ENCODE measurements around the gene ESRP2.

DNA sequence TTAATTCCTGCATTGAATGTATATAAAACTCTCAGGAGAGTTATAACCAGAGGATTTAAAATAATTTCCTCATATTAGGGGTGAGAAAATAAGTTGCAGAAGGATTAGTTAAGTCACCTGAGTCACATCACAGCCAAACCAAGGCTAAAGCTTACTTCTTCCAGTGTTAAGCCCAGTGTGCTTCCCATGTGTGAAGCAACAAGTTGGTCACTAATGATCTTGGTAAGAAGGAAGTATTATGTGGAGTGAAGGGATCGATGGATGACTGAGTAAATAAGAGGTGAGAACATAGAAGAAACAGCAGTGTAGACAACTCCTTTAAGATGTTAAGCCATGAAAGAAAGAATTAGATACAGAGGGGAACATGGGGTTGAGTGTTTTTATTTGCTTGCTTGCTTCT is 20.6 kb downstream of the ESRP2 start:
- TF ChIP-seq, protein P1, sequence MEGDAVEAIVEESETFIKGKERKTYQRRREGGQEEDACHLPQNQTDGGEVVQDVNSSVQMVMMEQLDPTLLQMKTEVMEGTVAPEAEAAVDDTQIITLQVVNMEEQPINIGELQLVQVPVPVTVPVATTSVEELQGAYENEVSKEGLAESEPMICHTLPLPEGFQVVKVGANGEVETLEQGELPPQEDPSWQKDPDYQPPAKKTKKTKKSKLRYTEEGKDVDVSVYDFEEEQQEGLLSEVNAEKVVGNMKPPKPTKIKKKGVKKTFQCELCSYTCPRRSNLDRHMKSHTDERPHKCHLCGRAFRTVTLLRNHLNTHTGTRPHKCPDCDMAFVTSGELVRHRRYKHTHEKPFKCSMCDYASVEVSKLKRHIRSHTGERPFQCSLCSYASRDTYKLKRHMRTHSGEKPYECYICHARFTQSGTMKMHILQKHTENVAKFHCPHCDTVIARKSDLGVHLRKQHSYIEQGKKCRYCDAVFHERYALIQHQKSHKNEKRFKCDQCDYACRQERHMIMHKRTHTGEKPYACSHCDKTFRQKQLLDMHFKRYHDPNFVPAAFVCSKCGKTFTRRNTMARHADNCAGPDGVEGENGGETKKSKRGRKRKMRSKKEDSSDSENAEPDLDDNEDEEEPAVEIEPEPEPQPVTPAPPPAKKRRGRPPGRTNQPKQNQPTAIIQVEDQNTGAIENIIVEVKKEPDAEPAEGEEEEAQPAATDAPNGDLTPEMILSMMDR (tag by site-specific recombination; IDR thresholded peaks at IDR 0.05): no peak
- TF ChIP-seq MZF1 (tag by site-specific recombination; IDR thresholded peaks at IDR 0.05; ENCODE audit: borderline replicate concordance): no peak
- TF ChIP-seq ZNF114 (tag by site-specific recombination; IDR thresholded peaks at IDR 0.05): no peak
- TF ChIP-seq ZNF791 (tag by site-specific recombination; IDR thresholded peaks at IDR 0.05): no peak
- no peak for TF ChIP-seq SP2 (tag by site-specific recombination; IDR thresholded peaks at IDR 0.05)
- no peak for TF ChIP-seq ZBTB8A (tag by site-specific recombination; IDR thresholded peaks at IDR 0.05)
- TF ChIP-seq ZNF155 (tag by site-specific recombination; IDR thresholded peaks at IDR 0.05): no peak

Data from HEK293 (cell line).